Right forelimb (tissue), 1 donor: Measurements from ENCODE around the gene WDR86.

Experiments
- DNase-seq: peaks from one replicate; pipeline ENCODE4 v3.0.0-alpha.2; 2018

WDR86 gene

DNA sequence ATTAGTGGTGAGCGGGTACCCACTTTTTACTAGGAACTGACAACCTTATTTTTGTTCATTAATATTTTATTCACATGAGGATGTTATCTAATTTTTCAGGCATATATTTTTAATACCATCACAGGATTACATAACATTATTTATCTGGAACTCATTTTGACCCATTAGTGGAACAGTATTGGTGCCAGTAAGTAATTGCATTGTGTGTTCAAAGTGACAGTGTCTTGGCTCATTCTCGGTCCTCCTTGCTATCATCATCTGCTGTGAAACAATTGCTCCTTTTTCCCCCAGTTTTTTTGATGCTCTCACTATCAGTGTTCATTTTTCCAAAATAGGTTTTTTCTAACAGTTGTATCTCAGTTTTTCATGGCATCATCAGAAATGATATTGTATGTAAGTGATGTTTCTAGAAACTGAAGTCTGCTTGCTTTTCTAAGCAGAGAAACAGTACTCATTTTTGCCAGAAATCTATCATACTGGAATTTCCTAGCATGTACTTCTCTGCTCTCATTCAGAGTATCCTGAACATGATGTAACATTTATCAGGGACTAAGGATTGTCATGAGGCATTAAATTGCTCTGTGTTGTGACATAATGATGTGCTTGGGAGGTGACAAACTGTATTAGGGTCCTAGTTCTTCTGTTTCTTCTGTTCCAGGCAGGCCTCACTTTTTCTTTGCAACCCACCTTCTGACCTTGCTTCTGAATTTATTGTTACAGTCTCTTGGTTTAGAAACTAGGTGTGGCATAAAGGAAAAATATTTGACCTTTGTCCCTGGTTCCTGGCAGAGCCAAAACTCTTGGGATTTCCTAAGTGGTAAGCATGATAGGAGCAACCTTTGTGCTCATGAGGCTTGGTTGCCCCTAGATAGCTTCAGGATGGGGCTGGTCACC lies 64.0 kb downstream of the WDR86 start:
- no peak for DNase-seq

DNA sequence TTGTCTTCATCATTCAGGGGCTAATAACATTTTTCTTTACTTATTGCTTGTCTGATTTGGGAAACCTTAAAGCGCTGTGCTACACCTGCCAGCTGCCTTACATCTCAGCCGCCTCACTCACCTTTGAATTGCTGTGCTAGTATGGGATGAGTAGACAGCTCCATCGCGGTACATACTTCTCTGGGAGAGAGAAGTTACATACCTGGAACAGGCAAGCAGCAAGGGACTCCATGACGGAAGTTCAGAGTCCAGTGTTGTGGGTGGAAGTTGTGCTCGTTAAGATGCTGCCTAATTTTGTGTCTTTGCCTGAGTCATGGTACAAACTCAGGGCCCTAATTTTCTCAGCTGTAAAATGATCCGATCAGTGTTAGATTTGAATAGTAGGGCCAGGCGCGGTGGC lies 66.3 kb downstream of the WDR86 start:
- DNase-seq: no peak

DNA sequence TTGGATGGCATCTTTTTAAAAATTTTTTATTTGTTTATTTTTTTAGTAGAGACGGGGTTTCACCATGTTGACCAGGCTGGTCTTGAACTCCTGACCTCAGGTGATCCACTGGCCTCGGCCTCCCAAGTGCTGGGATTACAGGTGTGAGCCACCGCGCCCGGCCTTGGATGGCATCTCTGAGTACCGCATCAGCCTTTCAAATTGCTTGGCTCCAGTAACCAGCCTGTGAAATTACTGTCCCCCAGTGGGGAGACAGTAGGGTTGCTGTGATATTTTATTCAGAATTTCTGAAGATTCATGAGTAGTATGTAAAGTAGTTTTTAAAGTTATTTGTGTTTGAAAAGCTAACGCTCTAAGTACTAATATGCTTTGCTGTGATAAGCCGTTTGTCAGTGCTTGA lies 67.0 kb downstream of the WDR86 start:
- no peak for DNase-seq

DNA sequence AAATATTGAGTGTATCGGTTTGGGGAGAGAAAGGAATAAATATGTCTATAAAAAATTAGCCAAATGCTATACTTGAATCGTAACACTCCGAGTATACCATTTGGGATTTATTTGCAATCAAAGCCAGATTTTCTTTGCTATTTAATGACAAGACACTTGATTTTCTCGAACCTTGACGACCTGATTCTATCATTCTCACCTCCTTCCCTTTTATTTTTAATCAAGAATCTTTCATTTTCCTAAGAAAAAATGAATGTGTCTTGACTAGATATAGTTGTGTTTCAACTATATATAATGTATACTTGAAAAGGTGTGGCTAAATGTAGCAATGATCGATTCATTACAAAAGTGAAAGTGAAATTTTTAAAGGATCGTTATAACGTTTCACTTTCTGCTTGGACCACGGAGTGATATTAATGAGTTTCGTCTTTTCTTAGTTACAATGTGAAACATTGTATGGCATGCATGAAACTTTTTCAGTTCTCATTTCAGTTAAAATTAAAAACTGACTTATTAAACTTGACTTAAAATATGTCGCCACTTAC lies 67.7 kb downstream of the WDR86 start:
- no peak for DNase-seq

DNA sequence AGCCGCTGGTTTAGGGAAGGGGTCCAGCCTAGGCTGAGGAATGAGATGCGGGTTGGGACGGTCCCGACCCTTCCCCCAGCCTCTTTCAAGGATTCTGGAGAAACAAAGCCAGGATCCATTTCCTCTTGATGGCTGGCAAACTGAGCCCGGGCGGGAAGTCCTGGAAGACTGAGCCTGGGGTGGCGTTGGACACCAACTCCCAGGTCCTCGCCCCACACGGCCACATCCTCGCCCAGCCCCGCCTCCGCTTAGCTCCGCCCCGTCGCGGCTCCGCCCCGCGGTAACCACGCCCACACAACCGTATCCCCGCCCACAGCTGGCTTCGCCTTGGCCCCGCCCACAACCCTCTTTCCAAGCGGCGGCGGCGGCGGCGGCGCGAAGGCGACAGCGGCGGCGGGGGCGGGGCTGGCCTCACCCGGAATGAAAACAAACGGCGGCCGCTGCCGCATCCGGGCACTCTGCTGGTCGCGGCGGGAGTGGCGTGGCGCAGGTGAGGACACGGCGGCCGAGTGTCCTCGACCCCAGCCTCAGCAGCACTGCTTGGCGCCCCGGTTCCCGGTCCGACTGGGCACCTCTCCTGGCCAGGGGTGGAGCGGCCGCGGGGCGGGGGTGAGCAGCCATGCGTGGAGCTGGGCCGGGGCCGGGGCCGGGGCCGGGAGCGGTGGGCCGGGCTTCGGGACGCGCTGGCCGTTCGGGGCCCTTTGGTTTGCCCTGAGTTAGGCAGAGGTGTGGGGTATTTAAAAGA lies 68.3 kb downstream of the WDR86 start, which contains the start of gene NUB1:
NUB1 (plus strand) TSS at position 456 of the 745 bp plus-strand sequence. CDS start 3,538 bp downstream, outside the sequence.
- peak; percentile 95 for DNase-seq

DNA sequence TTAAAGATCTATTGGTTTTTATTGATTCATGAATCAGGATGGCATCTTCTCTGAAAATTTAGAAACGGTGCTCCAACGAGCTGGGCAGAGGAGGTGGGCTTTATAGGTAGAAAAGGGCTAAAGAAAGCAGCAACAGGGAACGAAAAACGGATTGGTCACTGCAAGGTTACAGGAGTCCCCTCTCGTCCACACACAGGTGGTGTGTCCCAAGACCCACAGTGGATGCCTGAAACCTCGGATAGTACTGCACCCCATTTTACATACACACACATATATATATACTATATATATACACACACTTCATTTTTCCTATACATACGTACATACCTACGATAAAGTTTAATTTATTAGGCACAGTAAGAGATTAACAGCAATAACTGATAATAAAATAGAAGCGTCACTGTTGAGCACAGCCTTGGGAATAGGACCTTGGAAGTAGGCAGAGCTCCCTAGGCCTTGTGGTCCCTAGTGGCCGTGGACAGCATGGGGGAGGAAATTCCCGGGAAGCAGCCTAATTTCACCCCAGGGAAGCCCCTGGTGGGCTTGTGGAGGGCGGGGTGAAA lies 69.0 kb downstream of the WDR86 start:
- DNase-seq: no peak

DNA sequence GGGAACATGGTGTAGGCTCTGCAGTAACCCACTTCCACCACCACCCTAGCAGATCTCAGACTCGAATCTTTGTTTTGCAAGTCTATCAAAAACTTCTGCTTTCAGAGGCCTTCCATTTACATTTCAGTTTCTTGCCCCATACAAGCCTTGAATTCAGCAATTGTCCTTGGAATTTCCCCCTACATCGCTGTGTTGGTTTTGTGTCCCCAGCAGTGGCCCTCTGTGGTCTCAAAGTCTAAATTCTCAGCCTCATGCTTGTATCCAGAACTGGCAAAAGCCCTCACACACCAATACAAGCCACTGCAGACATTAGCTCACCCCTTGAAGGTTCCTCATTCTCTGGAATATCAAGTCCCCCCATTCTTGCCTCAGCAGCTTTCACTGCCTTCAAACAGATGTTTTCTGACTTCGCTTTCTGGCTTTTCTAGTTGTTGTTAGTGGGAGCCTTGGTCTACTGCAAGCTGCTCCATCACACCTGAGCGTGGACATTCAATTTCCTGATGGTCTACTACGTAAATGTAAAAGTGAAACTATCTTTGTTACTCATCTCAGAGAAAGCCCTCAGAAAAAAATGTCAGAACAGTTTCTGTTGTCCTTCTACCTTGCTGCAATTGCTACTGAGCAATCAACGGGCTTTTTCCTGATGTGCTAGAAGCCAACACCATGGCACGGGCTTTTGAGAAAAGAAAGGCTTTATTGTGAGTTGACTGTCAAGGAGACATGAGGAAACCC lies 70.0 kb downstream of the WDR86 start:
- DNase-seq: no peak

DNA sequence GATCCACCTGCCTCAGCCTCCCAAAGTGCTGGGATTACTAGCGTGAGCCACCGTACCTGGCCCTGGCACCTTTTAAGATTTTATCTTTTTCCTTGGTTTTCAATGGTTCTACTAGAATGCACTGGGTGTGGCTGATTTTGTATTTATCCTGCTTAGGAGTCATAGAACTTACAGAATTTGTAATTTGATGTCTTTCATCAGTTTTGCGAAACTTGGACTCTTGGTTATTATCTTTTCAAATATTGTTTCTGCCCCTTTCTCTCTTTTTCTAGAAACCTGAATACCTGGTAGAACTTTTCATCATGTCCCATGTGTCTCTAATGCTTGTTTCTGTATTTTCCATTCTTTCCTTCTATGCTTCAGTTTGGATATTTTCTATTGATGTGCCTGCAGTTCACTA lies 71.0 kb downstream of the WDR86 start:
- DNase-seq: no peak

DNA sequence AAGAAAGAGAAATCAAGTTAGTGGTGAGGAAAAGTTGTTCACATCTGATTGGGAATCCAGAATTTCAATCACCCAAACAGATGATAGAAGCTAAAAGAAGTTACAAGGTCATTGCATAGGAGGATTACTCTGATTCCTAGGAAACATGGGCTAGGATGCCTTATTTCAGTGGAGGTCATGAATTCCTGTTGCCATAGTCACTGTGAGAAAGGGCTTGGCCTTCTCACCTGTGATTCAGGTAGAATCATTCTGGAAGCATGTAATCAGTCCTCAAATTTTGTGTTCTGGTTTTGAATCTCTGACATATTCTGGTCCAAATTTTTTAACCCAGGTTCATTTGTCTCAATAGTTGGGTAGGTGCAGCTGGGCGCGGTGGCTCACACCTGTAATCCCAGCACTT lies 72.5 kb downstream of the WDR86 start:
- no peak for DNase-seq

DNA sequence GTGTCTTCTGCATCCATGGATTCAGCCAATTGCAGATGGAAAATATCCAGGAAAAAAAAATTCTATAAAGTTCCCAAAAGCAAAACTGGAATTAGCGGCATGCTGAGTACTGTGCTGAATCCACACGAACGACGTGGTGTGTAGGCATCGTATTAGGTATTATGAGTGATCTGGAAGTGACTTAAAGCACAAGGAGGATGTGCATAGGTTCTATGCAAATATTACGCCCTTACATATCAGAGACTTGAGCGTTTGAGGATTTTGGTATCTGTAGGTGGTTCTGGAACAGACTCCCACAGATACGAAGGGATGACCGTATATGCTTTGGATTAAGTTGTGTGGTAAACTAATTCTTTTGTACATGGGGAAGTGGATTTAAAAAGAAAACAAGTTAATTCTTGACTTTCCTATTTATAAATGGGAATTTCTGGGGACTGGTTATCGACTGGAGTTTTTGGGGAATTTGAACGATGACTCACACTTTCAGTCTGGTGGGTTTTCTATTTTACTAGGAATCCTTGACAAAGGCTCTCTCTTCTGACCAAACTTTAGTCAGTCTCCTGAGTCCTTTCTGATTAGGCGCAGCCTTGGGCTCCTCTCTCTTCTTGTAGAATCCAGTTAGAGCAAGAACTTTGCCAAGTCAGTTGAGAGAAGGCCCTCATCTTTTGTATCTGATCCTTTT lies 73.7 kb downstream of the WDR86 start:
- no peak for DNase-seq

DNA sequence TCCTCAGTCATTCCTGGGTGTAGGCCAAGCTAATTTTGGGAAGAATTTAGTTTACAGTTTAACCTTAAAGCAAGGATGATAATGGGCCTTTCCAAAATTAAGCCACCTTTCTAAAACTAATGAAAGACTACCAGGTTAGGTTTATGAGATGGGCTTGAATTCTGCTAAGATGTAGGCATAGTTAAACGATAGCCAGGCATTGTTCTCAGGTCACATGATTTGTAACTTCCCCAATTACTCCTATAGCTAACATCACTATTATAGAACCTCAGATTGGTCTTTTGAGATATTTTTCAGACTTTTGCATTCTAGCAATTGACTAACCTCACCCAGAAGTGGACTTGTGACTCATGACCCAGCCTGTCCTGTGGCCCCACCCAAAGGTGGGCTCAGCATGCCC lies 75.2 kb downstream of the WDR86 start:
- no peak for DNase-seq
